H54 (cell line): ENCODE measurements around the gene HK1.
"Not testable (repeated sequence)": the region's sequence is repeated elsewhere in the genome, so short reads cannot be mapped to it uniquely, and the experiment has no call there.

Experiments used
- DNase-seq: peaks from one replicate; pipeline ENCODE4 v3.0.0; 2011; ENCODE audit warnings: low spot score, mixed read lengths; ENCODE audit not compliant: insufficient read length
- FAIRE-seq: peaks from 3 replicates; lab custom pipeline; 2011; peaks lifted over from hg19 to GRCh38; lab: Jason Lieb, UNC
- POLR2A ChIP-seq: IDR thresholded peaks from 2 replicates; pipeline ENCODE4 v1.6.1; 2011; ENCODE audit warnings: low read depth, mild to moderate bottlenecking, low read length

HK1 gene

DNA sequence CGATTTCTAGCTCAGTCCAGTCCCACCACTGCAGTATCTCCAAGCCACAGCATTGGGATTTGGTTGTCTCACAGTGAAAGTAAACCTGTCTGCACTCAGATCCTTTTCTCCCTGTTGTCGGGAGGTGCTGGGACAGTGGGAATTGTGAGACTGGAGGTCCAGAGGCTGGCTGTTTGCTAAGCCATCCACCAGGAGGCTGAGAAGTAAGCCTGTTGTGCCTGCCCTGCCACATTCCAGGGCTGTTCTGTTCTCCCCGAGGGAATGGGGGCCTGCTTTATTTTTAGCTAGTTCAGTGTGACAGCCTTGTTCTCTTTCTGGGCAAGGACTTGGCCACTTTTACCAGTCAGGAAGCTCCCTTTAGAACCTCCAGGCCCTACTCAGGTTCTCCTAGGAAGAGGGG is 54.9 kb downstream of the HK1 start:
- DNase-seq = no peak
- no peak for FAIRE-seq
- TF ChIP-seq POLR2A = no peak

DNA sequence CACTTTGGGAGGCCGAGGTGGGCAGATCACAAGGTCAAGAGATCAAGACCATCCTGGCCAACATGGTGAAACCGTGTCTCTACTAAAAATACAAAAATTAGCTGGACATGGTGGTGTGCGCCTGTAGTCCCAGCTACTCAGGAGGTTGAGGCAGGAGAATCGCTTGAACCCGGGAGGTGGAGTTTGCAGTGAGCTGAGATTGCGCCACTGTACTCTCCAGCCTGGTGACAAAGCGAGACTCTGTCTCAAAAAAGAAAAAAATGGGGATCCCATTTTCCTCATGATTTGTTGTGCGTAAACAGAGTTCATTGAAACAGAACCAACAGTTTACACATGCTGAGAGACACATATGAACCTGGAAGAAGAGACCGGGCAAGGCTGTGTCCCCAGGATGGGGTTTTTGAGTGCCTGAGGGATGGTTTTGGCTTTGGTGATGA is 55.6 kb downstream of the HK1 start:
- not testable (repeated sequence) for FAIRE-seq

DNA sequence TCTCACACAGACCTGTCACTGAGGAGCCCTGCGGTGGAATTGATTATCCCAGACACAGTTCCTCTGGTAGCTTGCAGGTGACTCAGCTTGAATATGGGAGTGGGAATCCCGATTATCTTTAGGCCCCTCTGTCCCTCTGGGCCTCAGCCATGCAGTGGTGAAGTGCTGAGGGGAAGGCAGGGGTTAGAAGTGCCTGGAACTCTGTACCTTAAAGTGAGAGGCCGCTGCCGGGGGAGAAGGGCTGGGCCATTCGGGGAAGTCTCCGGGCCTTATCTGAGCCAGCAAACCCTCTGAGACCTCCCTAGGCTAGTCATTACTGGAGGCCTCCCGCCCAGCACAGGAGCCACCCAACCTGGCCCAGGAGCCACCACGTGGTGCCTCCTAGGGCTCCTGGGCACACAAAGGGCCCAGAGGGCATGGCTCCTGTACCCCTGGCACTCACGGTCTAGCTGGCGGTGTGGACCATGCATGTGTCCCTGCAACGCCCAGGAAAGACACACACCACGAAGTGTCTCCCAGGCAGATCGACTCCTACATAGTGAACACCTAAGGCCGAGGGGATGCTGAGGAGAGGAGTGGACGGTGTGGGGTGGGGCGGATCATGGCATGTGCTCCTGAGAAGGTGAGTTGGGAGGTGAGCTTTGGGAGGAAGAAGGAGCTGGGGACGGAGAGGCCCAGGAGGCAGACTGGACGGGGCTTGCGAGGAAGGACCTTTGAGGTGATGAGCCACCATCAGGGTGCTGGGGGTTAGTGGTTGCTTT is 56.2 kb downstream of the HK1 start:
- no peak for FAIRE-seq
- no peak for DNase-seq
- TF ChIP-seq POLR2A = no peak

More for the DNA sequence above, 55.6 kb downstream of the HK1 start:
- not testable (repeated sequence) for DNase-seq

DNA sequence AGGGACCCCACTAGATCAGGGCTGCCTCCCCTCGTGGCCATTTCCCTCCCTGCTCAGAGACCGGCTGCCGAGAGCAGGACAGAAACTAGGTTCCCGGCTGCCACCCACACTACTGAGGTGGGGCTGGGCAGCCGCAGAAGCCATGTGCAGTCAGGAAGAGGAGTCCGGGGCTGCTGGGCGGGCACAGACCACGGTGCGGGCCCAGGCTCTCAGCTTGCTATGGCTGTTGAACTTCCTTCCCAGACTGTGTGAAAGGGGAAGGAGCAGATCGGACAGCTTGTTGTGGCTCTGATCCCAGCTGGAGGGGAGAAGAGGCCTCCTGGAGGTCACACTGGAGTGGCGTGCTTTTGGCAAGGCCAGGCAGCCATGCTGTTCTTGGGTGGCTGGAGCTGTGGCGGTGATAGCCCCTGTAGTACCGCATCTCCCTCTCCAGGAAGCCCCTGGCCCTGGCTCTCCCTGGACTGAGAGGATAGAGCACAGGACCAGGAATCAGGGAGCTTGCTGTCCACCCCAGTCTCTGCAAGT is 56.8 kb downstream of the HK1 start:
- FAIRE-seq (no peak), DNase-seq (no peak)
- TF ChIP-seq POLR2A = no peak

DNA sequence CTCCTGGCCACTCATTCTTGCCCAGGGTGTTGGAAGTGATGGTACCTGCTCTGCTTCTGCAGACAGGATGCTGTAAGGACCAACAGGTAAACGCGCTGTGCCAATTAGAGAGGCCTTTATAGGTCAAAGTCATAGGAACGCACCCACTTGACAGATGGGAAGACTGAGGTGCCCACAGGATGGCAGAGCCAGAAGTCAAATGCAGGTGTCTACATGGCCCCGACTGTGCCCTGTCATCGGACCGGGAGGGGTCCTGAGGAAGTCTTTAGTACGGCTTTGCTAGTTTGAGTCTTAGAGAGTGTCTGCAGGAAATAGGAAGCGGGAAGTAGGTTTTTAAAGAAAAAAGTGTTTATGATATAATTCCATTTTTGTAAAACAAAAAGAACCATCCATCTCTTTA is 57.3 kb downstream of the HK1 start:
- FAIRE-seq (no peak), DNase-seq (no peak)
- no peak for TF ChIP-seq POLR2A

DNA sequence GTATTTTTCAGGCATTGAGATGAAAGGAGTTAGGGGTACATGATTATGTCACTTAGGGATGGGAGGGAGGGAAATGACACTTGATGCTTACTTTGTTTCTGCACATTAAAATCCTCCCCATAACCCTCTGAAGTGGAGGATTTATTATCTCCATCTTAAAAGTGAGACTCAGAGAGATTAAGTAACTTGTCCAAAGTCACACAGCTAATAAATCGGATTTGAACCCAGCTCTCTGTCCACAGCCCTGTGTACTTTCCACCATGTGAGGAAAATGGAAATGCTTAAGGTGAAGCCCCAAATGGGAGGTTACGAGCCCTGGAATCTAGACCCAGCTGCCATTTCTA is 58.6 kb downstream of the HK1 start:
- no peak for TF ChIP-seq POLR2A
- DNase-seq (no peak), FAIRE-seq (no peak)

DNA sequence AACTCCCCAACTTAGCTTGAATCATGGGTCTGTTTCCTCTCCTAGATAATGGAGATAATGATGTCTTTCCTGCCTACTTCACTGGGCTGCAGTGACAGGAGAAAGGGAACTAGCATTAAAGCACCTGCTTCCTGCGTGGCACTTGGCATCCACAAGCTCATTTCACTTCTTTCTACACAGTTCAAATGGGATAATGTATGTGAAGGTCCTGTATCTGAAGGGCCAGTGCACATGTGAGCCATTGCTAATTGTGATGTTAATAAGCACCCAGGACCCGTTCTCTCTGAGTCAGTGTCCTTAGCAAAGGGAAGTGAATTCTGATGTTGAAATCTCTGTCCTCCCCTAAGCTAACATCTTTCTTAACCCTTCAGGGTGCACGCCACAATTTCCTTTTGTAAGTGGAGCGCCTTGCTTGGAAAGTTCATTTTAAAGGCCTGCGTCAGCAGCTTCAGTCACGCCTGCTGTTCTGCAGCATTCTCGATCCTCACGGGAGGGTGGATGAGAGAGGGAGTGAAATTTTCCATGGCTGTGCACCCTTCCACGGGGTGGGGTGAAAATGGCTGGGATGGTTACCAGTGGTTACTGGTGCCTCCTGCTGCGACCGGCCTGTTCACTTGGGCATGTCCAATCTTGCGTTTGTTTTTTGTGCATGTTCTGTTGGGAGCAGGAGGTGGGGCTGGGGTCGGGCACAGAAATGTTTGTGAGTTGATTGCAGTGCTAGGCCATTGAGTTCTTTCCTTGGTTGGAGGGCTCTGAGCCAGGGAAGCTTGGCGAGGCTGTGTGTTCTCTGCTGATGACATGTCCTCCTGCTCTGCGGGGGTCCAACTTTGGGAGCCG is 59.2 kb downstream of the HK1 start:
- TF ChIP-seq POLR2A = no peak

DNA sequence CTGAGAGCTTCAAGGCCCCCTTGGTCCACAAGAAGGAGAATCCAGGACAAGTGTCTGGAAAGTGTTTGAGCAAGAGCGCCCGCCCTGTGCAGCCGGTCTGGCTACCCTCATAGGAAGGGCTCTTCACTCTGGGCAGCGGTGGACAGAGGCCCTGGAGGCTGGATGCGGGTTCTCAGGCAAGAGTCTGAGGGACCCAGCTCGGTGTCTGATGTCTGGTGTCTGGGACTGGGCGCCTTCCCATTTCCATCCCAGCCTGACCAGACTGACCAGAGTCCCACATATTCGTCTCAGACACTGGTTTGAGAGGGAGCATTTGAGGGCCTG is 59.8 kb downstream of the HK1 start:
- DNase-seq = no peak
- FAIRE-seq = no peak
- no peak for TF ChIP-seq POLR2A

More for the DNA sequence above, 59.2 kb downstream of the HK1 start:
- FAIRE-seq (no peak), DNase-seq (no peak)

DNA sequence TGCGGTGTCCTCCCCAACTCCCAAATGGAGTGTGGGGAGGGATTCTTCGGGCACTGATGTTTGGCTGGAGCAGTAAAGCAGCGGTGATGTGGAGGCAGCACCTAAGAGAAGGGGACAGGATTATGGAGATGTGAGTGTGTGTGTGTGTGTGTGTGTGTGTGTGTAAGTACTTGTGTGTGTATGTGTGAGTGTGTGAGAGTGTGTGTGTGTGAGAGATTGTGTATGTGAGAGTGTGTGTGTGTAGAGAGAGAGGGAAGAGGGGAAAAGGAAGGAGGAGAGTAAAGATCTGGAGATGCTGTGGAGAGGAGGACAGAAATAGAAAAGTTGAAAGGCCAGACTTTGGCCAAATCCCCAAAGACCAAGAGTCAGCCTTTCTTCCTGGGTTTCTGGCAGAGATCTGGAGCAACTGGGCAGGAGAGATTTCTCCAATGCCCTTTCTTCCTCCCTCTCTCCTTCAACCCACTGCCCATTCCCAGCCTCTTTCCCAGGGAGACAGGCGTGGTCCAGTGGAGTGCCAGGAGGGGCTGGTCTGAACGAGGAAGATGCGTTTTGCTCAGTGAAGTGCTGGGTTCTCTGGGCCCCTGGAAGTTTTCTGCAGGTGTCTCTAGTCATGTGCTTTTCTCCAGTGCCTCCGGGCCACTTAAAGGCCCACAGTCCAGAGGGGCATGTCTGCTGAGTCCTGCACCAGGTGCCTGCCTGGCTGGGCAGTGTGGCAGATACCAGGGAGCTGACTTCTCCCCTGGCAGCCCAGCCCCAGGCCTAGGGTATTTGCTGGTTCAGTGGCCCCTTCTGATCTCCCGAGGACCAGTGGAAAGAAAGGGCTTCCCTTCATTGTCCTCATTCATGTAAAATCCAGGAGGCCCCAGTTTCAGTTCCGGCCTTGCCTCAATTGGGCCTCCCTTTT is 60.5 kb downstream of the HK1 start:
- TF ChIP-seq POLR2A = no peak
- DNase-seq (no peak), FAIRE-seq (no peak)

DNA sequence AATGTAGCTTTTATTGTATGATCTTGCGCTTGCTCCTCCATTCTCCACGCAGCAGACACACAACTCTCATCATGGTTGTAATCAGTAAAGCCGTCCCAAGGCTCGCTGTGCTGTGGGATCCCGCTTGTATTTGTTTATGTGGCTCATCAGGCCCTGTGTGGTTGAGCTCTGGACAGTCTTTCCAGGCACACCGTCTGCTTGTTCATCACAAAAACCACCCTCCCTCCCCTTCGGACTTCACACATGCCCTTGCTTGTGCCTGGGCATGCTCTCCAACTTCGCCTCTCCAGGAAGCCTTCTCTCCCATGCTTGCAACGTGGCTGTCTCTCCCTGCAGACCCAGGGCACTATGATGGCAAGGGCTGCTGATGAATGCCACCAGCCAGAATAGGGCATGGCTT is 62.4 kb downstream of the HK1 start:
- FAIRE-seq (no peak), DNase-seq (no peak)
- no peak for TF ChIP-seq POLR2A

DNA sequence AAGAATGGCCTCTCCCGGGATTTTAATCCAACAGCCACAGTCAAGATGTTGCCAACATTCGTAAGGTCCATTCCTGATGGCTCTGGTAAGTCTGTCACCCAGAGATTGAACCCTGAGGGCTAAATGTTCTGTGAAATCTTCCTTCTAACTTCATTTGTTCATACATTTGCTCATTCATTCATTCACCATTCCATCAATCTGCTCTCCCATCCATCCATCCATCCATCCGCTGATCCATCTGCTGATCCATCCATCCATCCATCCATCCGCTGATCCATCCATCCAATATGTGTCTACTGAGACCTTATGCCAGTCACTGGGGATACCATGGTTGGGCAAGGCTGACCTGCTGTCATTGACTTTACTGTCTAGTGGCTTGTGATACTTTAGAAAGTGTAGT is 65.6 kb downstream of the HK1 start:
- DNase-seq = no peak
- TF ChIP-seq POLR2A = no peak
- no peak for FAIRE-seq

DNA sequence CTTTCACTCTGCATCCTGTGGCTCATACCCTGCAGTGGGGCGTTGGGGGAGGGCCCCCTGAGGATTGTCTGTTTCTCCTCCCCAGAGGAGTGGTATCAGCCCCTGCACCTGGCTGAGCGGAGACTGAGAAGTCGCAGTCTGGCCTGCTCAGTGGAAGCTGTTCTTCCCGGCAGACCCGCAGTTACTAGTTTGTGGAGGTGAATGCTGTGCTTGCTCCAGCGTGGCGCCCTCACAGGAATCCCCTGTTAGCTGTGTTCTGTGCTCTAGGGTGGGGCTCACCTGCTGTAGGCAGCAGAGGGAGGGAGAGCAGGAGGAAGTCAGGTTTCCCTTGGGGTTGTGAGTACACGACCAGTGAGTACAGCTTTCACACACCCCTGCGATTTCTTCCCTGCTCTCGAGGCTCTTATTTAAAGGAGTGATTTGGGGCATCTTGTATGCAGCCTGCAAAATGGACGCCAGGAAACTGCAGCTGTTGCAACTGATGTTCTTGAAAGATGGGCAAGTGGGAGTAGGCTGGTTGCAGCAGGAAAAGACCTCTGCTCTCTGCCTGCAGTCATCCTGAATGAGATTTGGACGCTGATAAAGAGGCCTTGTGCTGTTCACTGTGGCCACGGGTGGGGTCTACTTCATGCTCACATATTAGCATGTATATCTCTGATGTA is 66.4 kb downstream of the HK1 start:
- FAIRE-seq (no peak), DNase-seq (no peak)
- TF ChIP-seq POLR2A = no peak

DNA sequence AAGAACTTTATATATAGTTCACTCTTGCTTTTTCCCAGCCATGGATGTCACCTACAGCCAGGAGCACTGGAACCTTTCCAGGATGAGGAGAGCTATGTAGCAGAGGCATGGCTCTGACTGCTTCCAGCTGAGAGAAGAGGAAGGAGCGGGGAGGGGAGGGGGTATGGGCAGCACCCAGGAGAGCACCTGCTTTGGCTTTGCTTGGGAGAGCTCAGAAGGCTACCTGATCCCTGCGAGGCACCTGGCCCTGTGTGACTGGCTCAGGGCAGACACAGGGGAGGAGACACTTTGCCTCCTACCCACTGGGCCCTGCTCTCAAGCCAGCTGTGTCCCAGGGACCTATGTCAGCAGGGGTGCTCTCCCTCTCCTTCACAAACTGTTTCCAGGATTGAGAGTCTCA is 67.1 kb downstream of the HK1 start:
- no peak for FAIRE-seq
- DNase-seq = no peak
- no peak for TF ChIP-seq POLR2A

DNA sequence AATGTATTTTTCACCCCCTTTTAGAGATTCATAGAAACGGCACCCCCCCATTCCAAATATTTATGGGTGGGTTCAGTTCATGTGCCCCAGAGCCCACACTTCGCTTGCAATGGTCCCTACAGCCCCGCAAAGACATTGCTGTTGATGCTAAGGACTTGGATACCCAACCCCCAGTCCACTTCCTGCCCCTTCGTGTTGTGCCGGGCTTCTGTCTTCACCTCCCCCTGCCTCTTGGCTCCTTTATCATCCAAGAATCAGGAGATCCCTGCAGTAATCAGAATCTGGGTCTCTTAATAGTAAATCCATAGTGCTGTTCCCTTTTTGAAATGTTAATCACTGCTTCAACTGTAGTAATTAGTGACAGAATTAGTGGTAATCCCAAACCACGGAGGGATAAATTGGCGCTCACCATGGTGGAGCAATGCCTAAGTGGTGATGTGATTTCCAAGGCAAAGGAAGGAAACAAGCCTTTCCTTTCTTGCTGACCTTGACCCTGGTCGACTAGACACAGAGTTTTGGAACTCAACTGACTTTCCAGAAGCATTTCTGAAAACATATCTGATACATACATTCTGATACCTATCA is 67.7 kb downstream of the HK1 start:
- DNase-seq (no peak), FAIRE-seq (no peak)
- no peak for TF ChIP-seq POLR2A
